ENCODE measurements around the gene HDAC9. TPM values are rescaled to one million over a fixed set of nuclear protein-coding genes. Genes with fewer than 3 reads are reported as not detected.

The HDAC9 gene
- total RNA-seq, 1 experiment from 2014 or later: 4.3 TPM

GRCh38 chr7:18472161-18472483 lies 23.4 kb upstream of the HDAC9 start:
- CTCF ChIA-PET: no interaction called here
- Histone ChIP-seq H3K9me3 (ENCODE audit: control insufficient read depth in 1 of 2, insufficient read depth in 1 of 2, low read depth in 1 of 2, low read length in 2 of 2) (no peaks in the 10 kb centered on the region), H3K4me3 (replicated peaks in 1 of 2; ENCODE audit: low read depth in 1 of 2, low read length in 2 of 2) (no peak overlapping the region), H3K27ac (ENCODE audit: low read depth, low read length) (no peak overlapping the region), H3K4me1 (ENCODE audit: control insufficient read depth in 1 of 2, insufficient read depth in 2 of 2, low read length in 2 of 2) (no peaks in the 10 kb centered on the region), H3K4me2 (ENCODE audit: low read length) (no peak overlapping the region), H2AFZ (ENCODE audit: low read depth, low read length, poor library complexity, severe bottlenecking) (no peak overlapping the region), H3K9me2 (ENCODE audit: insufficient read depth) (no peaks in the 10 kb centered on the region), H4K20me1 (ENCODE audit: insufficient read depth) (no peaks in the 10 kb centered on the region), H3K79me2 (ENCODE audit: insufficient read depth, low read length) (no peaks in the 10 kb centered on the region), H3K27me3 (ENCODE audit: insufficient read depth, low read length) (no peaks in the 10 kb centered on the region), H3K9ac (ENCODE audit: low read length) (no peak overlapping the region), H3K36me3 (ENCODE audit: control insufficient read depth in 1 of 2, insufficient read depth in 2 of 2, low read length in 2 of 2) (no peaks in the 10 kb centered on the region)
- intact Hi-C loops (cut with micrococcal nuclease): no loop called here
- DNase-seq (ENCODE audit: low read depth, low spot score) (no peak), ATAC-seq (no peak)
- TF ChIP-seq ZNF274 (IDR thresholded peaks at IDR 0.05; ENCODE audit: low read depth, low read length): no peak
- TF ChIP-seq FOSL1 (IDR thresholded peaks at IDR 0.05; ENCODE audit: low read depth): no peak
- no peak for TF ChIP-seq ZFX (IDR thresholded peaks at IDR 0.05)
- TF ChIP-seq SIN3A (IDR thresholded peaks at IDR 0.05; ENCODE audit: low read depth): no peak
- no peak for TF ChIP-seq REST (IDR thresholded peaks at IDR 0.05; ENCODE audit: low read depth)
- TF ChIP-seq TCF7L2 (IDR thresholded peaks at IDR 0.05; ENCODE audit: borderline replicate concordance, extremely low read depth, insufficient read depth, insufficient read length): no peak
- no peak for TF ChIP-seq YY1 (IDR thresholded peaks at IDR 0.05; ENCODE audit: extremely low read depth, insufficient replicate concordance, low read depth, low read length)
- TF ChIP-seq SP1 (IDR thresholded peaks at IDR 0.05; ENCODE audit: low read depth): no peak
- TF ChIP-seq SRF (IDR thresholded peaks at IDR 0.05; ENCODE audit: low read depth): no peak
- no peak for TF ChIP-seq EZH2phosphoT487 (IDR thresholded peaks at IDR 0.05; ENCODE audit: borderline replicate concordance)
- POLR2A ChIA-PET: no interaction called here
- no TSS peak for BruUV-seq (replicated peaks)
- RAD21 ChIA-PET (ENCODE audit: low non-redundant PET in 1 of 2, low total read pairs in 2 of 2, uncharacterized antibody in 2 of 2, unreplicated experiment in 2 of 2): no interaction called here
